ENCODE measurements around the gene PDLIM3. TPM values are rescaled to one million over a fixed set of nuclear protein-coding genes. Genes with fewer than 3 reads are reported as not detected.
A peak's percentile ranks its signal among the peaks of the same experiment; 100 is the strongest.

The PDLIM3 gene
- total and polyA plus RNA-seq, 2 of the 13 experiments (the other 11 are each of a cell fraction or from before 2014, with no cell fraction given): 5.9 to 14.0 TPM

DNA sequence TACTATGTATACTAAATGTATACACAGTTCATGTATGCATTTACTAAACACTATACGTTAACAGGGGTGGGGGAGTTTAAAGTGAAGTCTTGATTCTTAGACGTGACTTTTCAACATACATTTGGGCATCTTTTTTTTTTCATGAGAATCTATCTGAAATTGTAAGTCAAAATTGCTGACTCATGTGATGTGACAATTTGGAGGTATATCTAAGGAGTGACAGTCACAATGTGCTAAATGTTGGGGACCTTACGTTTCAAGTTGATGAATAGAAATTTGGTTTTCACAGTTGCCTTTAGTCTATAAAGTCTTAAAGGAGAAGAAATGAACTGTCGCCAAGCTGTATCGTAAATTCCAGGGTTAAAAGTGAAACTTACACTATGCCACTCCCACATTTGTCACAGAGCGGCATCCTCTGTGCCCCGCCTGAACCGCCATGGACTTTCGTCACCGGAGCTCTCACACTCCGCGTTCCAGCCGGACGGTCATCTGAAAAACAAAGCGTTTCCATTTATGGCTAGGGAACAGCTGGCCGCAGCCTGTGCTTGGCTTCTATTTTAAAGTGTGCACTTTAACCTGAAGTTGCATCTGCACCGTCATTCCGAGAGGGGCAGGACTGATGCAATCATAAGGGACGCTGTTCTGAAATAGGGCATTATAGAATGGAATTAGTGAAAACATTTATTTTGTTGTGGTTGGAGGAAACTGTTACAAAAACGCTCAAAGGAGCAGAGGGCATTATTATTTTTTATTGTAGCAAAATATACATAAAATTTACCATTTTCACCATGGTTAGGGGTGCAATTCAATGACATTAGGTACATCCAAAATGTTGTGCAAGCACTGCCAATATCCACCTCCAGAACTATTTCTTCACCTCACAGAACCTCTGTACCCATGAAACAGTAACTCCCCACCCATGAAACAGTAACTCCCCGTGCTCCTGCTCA is 30.9 kb downstream of the PDLIM3 start (continued):
- TF ChIP-seq, protein P1, sequence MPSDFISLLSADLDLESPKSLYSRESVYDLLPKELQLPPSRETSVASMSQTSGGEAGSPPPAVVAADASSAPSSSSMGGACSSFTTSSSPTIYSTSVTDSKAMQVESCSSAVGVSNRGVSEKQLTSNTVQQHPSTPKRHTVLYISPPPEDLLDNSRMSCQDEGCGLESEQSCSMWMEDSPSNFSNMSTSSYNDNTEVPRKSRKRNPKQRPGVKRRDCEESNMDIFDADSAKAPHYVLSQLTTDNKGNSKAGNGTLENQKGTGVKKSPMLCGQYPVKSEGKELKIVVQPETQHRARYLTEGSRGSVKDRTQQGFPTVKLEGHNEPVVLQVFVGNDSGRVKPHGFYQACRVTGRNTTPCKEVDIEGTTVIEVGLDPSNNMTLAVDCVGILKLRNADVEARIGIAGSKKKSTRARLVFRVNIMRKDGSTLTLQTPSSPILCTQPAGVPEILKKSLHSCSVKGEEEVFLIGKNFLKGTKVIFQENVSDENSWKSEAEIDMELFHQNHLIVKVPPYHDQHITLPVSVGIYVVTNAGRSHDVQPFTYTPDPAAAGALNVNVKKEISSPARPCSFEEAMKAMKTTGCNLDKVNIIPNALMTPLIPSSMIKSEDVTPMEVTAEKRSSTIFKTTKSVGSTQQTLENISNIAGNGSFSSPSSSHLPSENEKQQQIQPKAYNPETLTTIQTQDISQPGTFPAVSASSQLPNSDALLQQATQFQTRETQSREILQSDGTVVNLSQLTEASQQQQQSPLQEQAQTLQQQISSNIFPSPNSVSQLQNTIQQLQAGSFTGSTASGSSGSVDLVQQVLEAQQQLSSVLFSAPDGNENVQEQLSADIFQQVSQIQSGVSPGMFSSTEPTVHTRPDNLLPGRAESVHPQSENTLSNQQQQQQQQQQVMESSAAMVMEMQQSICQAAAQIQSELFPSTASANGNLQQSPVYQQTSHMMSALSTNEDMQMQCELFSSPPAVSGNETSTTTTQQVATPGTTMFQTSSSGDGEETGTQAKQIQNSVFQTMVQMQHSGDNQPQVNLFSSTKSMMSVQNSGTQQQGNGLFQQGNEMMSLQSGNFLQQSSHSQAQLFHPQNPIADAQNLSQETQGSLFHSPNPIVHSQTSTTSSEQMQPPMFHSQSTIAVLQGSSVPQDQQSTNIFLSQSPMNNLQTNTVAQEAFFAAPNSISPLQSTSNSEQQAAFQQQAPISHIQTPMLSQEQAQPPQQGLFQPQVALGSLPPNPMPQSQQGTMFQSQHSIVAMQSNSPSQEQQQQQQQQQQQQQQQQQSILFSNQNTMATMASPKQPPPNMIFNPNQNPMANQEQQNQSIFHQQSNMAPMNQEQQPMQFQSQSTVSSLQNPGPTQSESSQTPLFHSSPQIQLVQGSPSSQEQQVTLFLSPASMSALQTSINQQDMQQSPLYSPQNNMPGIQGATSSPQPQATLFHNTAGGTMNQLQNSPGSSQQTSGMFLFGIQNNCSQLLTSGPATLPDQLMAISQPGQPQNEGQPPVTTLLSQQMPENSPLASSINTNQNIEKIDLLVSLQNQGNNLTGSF (CRISPR knock-in tag; IDR thresholded peaks at IDR 0.05): no peak
- TF ChIP-seq, protein P2, sequence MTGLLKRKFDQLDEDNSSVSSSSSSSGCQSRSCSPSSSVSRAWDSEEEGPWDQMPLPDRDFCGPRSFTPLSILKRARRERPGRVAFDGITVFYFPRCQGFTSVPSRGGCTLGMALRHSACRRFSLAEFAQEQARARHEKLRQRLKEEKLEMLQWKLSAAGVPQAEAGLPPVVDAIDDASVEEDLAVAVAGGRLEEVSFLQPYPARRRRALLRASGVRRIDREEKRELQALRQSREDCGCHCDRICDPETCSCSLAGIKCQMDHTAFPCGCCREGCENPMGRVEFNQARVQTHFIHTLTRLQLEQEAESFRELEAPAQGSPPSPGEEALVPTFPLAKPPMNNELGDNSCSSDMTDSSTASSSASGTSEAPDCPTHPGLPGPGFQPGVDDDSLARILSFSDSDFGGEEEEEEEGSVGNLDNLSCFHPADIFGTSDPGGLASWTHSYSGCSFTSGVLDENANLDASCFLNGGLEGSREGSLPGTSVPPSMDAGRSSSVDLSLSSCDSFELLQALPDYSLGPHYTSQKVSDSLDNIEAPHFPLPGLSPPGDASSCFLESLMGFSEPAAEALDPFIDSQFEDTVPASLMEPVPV (CRISPR knock-in tag; IDR thresholded peaks at IDR 0.05): no peak
- TF ChIP-seq, protein P3, sequence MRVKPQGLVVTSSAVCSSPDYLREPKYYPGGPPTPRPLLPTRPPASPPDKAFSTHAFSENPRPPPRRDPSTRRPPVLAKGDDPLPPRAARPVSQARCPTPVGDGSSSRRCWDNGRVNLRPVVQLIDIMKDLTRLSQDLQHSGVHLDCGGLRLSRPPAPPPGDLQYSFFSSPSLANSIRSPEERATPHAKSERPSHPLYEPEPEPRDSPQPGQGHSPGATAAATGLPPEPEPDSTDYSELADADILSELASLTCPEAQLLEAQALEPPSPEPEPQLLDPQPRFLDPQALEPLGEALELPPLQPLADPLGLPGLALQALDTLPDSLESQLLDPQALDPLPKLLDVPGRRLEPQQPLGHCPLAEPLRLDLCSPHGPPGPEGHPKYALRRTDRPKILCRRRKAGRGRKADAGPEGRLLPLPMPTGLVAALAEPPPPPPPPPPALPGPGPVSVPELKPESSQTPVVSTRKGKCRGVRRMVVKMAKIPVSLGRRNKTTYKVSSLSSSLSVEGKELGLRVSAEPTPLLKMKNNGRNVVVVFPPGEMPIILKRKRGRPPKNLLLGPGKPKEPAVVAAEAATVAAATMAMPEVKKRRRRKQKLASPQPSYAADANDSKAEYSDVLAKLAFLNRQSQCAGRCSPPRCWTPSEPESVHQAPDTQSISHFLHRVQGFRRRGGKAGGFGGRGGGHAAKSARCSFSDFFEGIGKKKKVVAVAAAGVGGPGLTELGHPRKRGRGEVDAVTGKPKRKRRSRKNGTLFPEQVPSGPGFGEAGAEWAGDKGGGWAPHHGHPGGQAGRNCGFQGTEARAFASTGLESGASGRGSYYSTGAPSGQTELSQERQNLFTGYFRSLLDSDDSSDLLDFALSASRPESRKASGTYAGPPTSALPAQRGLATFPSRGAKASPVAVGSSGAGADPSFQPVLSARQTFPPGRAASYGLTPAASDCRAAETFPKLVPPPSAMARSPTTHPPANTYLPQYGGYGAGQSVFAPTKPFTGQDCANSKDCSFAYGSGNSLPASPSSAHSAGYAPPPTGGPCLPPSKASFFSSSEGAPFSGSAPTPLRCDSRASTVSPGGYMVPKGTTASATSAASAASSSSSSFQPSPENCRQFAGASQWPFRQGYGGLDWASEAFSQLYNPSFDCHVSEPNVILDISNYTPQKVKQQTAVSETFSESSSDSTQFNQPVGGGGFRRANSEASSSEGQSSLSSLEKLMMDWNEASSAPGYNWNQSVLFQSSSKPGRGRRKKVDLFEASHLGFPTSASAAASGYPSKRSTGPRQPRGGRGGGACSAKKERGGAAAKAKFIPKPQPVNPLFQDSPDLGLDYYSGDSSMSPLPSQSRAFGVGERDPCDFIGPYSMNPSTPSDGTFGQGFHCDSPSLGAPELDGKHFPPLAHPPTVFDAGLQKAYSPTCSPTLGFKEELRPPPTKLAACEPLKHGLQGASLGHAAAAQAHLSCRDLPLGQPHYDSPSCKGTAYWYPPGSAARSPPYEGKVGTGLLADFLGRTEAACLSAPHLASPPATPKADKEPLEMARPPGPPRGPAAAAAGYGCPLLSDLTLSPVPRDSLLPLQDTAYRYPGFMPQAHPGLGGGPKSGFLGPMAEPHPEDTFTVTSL (CRISPR knock-in tag; IDR thresholded peaks at IDR 0.05; ENCODE audit: borderline replicate concordance): 0 out of 2 replicates have a peak, but pooled peaks have one; percentile 17
- TF ChIP-seq, protein P4, sequence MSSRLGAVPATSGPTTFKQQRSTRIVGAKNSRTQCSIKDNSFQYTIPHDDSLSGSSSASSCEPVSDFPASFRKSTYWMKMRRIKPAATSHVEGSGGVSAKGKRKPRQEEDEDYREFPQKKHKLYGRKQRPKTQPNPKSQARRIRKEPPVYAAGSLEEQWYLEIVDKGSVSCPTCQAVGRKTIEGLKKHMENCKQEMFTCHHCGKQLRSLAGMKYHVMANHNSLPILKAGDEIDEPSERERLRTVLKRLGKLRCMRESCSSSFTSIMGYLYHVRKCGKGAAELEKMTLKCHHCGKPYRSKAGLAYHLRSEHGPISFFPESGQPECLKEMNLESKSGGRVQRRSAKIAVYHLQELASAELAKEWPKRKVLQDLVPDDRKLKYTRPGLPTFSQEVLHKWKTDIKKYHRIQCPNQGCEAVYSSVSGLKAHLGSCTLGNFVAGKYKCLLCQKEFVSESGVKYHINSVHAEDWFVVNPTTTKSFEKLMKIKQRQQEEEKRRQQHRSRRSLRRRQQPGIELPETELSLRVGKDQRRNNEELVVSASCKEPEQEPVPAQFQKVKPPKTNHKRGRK (CRISPR knock-in tag; IDR thresholded peaks at IDR 0.05): no peak
- TF ChIP-seq, protein P5, sequence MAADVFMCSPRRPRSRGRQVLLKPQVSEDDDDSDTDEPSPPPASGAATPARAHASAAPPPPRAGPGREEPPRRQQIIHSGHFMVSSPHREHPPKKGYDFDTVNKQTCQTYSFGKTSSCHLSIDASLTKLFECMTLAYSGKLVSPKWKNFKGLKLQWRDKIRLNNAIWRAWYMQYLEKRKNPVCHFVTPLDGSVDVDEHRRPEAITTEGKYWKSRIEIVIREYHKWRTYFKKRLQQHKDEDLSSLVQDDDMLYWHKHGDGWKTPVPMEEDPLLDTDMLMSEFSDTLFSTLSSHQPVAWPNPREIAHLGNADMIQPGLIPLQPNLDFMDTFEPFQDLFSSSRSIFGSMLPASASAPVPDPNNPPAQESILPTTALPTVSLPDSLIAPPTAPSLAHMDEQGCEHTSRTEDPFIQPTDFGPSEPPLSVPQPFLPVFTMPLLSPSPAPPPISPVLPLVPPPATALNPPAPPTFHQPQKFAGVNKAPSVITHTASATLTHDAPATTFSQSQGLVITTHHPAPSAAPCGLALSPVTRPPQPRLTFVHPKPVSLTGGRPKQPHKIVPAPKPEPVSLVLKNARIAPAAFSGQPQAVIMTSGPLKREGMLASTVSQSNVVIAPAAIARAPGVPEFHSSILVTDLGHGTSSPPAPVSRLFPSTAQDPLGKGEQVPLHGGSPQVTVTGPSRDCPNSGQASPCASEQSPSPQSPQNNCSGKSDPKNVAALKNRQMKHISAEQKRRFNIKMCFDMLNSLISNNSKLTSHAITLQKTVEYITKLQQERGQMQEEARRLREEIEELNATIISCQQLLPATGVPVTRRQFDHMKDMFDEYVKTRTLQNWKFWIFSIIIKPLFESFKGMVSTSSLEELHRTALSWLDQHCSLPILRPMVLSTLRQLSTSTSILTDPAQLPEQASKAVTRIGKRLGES (CRISPR knock-in tag; IDR thresholded peaks at IDR 0.05; ENCODE audit: borderline replicate concordance): no peak
- no peak for TF ChIP-seq ZSCAN9 (CRISPR knock-in tag; IDR thresholded peaks at IDR 0.05; ENCODE audit: borderline replicate concordance)
